H9 (cell line): ENCODE measurements around the gene GALNS. TPM values are rescaled to one million over a fixed set of nuclear protein-coding genes. Genes with fewer than 3 reads are reported as not detected.

Source experiments
- DNase-seq: peaks from one replicate; pipeline ENCODE4 v3.0.0-alpha.2; 2017
- H2AFZ ChIP-seq: one replicate; pipeline ENCODE4 v1.6.1; 2013; ENCODE audit warnings: mild to moderate bottlenecking, low read length, control low read depth, moderate library complexity
- H2AK5ac ChIP-seq: 2 replicates; pipeline ENCODE4 v1.6.1; 2013; ENCODE audit warnings: low read length, control low read depth, mixed read lengths; ENCODE audit not compliant: insufficient read length
- H2BK120ac ChIP-seq: one replicate; pipeline ENCODE4 v1.6.1; 2013; ENCODE audit warnings: low read depth, mild to moderate bottlenecking, low read length, control low read depth, inconsistent platforms; ENCODE audit not compliant: poor library complexity, severe bottlenecking
- H2BK12ac ChIP-seq: 2 replicates; pipeline ENCODE4 v1.6.1; 2013; ENCODE audit warnings: low read length, control low read depth, mixed read lengths, low read depth; ENCODE audit not compliant: insufficient read length
- H2BK15ac ChIP-seq: 2 replicates; pipeline ENCODE4 v1.6.1; 2013; ENCODE audit warnings: low read depth, low read length, control low read depth
- H2BK20ac ChIP-seq: one replicate; pipeline ENCODE4 v1.6.1; 2013; ENCODE audit warnings: low read depth, mild to moderate bottlenecking, low read length, control low read depth, inconsistent platforms; ENCODE audit not compliant: poor library complexity, severe bottlenecking
- H2BK5ac ChIP-seq: 2 replicates; pipeline ENCODE4 v1.6.1; 2013; ENCODE audit warnings: low read length, control low read depth, mixed read lengths; ENCODE audit not compliant: insufficient read length
- H3K14ac ChIP-seq: 2 replicates; pipeline ENCODE4 v1.6.1; 2013; ENCODE audit warnings: low read length, control low read depth; ENCODE audit not compliant: insufficient read depth
- H3K18ac ChIP-seq: 2 replicates; pipeline ENCODE4 v1.6.1; 2013; ENCODE audit warnings: low read depth, mild to moderate bottlenecking, mixed read lengths, low read length, control low read depth; ENCODE audit not compliant: insufficient read length
- H3K23ac ChIP-seq: 2 replicates; pipeline ENCODE4 v1.6.1; 2013; ENCODE audit warnings: low read length, control low read depth, mixed read lengths, low read depth; ENCODE audit not compliant: insufficient read length
- H3K23me2 ChIP-seq: 2 replicates; pipeline ENCODE4 v1.6.1; 2013; ENCODE audit warnings: low read depth, mild to moderate bottlenecking, mixed read lengths, low read length, control low read depth; ENCODE audit not compliant: insufficient read length, poor library complexity, severe bottlenecking
- H3K27ac ChIP-seq: 2 replicates; pipeline ENCODE4 v1.5.1; 2013; ENCODE audit warnings: low read length, control low read depth, mixed read lengths, low read depth; ENCODE audit not compliant: insufficient read length
- H3K27me3 ChIP-seq: 2 replicates; pipeline ENCODE4 v1.6.1; 2013; ENCODE audit warnings: low read length, control low read depth, inconsistent platforms; ENCODE audit not compliant: insufficient read depth
- H3K4ac ChIP-seq: 2 replicates; pipeline ENCODE4 v1.6.1; 2013; ENCODE audit warnings: low read depth, mild to moderate bottlenecking, control low read depth, inconsistent platforms, low read length, moderate library complexity
- H3K4me1 ChIP-seq: 2 replicates; pipeline ENCODE4 v1.6.1; 2013; ENCODE audit warnings: low read length, control low read depth, inconsistent platforms; ENCODE audit not compliant: insufficient read depth
- H3K4me2 ChIP-seq: 2 replicates; pipeline ENCODE4 v1.6.1; 2013; ENCODE audit warnings: low read length, control low read depth, mixed read lengths; ENCODE audit not compliant: insufficient read length, insufficient read depth
- H3K56ac ChIP-seq: 2 replicates; pipeline ENCODE4 v1.6.1; 2013; ENCODE audit warnings: low read depth, mild to moderate bottlenecking, mixed read lengths, low read length, control low read depth; ENCODE audit not compliant: insufficient read length
- H3K79me1 ChIP-seq: 2 replicates; pipeline ENCODE4 v1.6.1; 2013; ENCODE audit warnings: low read depth, mild to moderate bottlenecking, moderate library complexity, low read length, control low read depth, inconsistent platforms; ENCODE audit not compliant: insufficient read depth, poor library complexity, severe bottlenecking
- H3K79me2 ChIP-seq: 2 replicates; pipeline ENCODE4 v1.6.1; 2013; ENCODE audit warnings: low read length, control low read depth, inconsistent platforms; ENCODE audit not compliant: insufficient read depth
- H3K9ac ChIP-seq: 2 replicates; pipeline ENCODE4 v1.6.1; 2013; ENCODE audit warnings: low read length, control low read depth, mixed read lengths; ENCODE audit not compliant: insufficient read length; ENCODE audit errors: extremely low read depth
- H3K9me3 ChIP-seq: one replicate; pipeline ENCODE4 v1.6.1; 2013; ENCODE audit warnings: low read depth, low read length, inconsistent platforms; ENCODE audit not compliant: control insufficient read depth
- H3T11ph ChIP-seq: one replicate; pipeline ENCODE4 v1.6.1; 2013; ENCODE audit warnings: mild to moderate bottlenecking, low read length, control low read depth, inconsistent platforms
- H4K20me1 ChIP-seq: one replicate; pipeline ENCODE4 v1.6.1; 2013; ENCODE audit not compliant: control insufficient read depth, insufficient read length, insufficient read depth
- H4K5ac ChIP-seq: 2 replicates; pipeline ENCODE4 v1.6.1; 2013; ENCODE audit warnings: low read depth, mild to moderate bottlenecking, mixed read lengths, low read length, control low read depth; ENCODE audit not compliant: insufficient read length
- H4K8ac ChIP-seq: replicated peaks from 2 replicates; pipeline ENCODE4 v1.6.1; 2013; ENCODE audit warnings: low read length, control low read depth, mixed read lengths, low read depth; ENCODE audit not compliant: insufficient read length
- H4K91ac ChIP-seq: 2 replicates; pipeline ENCODE4 v1.6.1; 2013; ENCODE audit warnings: low read depth, mild to moderate bottlenecking, moderate library complexity, mixed read lengths, low read length, control low read depth; ENCODE audit not compliant: insufficient read length
- H3K27ac Mint-ChIP-seq, 3 experiments: 2 replicates in 2 of 3; 3 replicates in 1 of 3; pipeline ENCODE4 v1.8.0; 2020 to 2021; ENCODE audit warnings: mixed read lengths in 3 of 3, mild to moderate bottlenecking in 1 of 3, moderate library complexity in 1 of 3
- H3K27me3 Mint-ChIP-seq: 2 replicates; pipeline ENCODE4 v1.8.0; 2021; ENCODE audit warnings: low read depth, mild to moderate bottlenecking, moderate library complexity, mixed read lengths
- H3K36me3 Mint-ChIP-seq, 3 experiments: 2 replicates in 2 of 3; 3 replicates in 1 of 3; pipeline ENCODE4 v1.8.0; 2020 to 2021; ENCODE audit warnings: low read depth in 3 of 3, mixed read lengths in 3 of 3; ENCODE audit not compliant: insufficient read depth in 1 of 3
- H3K4me1 Mint-ChIP-seq, 2 experiments: 2 replicates each; pipeline ENCODE4 v1.8.0; 2020; ENCODE audit warnings: mixed read lengths in 2 of 2
- H3K4me3 Mint-ChIP-seq, 2 experiments: 2 replicates in 1 of 2; 3 replicates in 1 of 2; pipeline ENCODE4 v1.8.0; 2020 to 2021; ENCODE audit warnings: mild to moderate bottlenecking in 2 of 2, mixed read lengths in 2 of 2, moderate library complexity in 1 of 2
- H3K9me3 Mint-ChIP-seq, 2 experiments: 2 replicates in 1 of 2; 3 replicates in 1 of 2; pipeline ENCODE4 v1.8.0; 2020; ENCODE audit warnings: mild to moderate bottlenecking in 2 of 2, mixed read lengths in 2 of 2, moderate library complexity in 1 of 2
- WGBS: extraction: QIAGEN DNeasy Blood & Tissue Kit; methylation state at CpG from one replicate; pipeline ENCODE4 v1.1.7; 2013; ENCODE audit warnings: missing lambda C conversion rate, low lambda C conversion rate, mixed read lengths; ENCODE audit not compliant: insufficient read length; ENCODE audit errors: extremely low coverage; 5-methylcytosine and 5-hydroxymethylcytosine counted together
- total RNA-seq: library from RNA; stranded (reverse); gene quantifications from 2 replicates; pipeline ENCODE4 v1.2.1, GENCODE V29; 2021
- TF ChIP-seq, protein P1 (sequence below): fragments of 200-600 bp; sonication (generic); conservative IDR thresholded peaks from 3 replicates; pipeline ENCODE4 v1.8.0; 2021; ENCODE audit warnings: antibody characterized with exemption, mild to moderate bottlenecking

GALNS gene
- total RNA-seq, 1 experiment from 2014 or later = 20.3 TPM

DNA sequence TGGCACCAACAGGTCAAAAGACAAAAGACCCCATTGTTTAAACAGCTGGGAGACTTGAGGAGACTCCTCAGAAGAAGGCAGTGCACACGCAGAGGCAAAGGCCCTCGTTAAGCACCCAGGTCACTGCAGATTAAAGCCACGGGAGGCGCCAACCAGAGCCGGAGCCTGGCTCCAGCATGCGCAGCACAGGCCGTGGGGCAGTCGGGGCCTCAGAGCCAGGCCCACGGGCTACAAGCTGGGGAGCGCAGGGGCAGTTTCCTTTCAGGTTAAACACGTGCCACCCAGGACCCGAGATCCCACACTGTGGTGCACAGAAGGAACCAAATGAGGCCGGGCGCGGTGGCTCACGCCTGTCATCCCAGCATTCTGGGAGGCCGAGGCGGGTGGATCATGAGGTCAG, 80.9 kb downstream of the GALNS start:
- Histone ChIP-seq H3T11ph (no peak overlapping the region), H3K4me1 (no peaks in the 10 kb centered on the region), H3K56ac (no peak overlapping the region), H2BK15ac (no peak overlapping the region), H2AFZ (no peak overlapping the region), H3K79me2 (peaks cover 4% of the 10 kb centered on the region; the same call in 1 of the 2 replicates), H3K14ac (no peak overlapping the region), H4K91ac (no peak overlapping the region), H3K23ac (no peak overlapping the region), H4K20me1 (no peaks in the 10 kb centered on the region), H3K4ac (no peak overlapping the region), H2BK120ac (no peak overlapping the region), H4K8ac (no peak overlapping the region), H3K4me2 (no peak overlapping the region), H3K79me1 (no peaks in the 10 kb centered on the region), H3K27ac (no peak overlapping the region), H3K18ac (no peak overlapping the region), H3K27me3 (no peaks in the 10 kb centered on the region), H2BK5ac (no peak overlapping the region), H3K9ac (no peak overlapping the region), H3K9me3 (no peaks in the 10 kb centered on the region), H2BK20ac (no peak overlapping the region), H4K5ac (no peak overlapping the region), H2AK5ac (no peak overlapping the region), H3K23me2 (no peaks in the 10 kb centered on the region), H2BK12ac (no peak overlapping the region)
- H3K4me3 Mint-ChIP-seq = no peak overlapping the region
- no peaks in the 10 kb centered on the region for H3K27me3 Mint-ChIP-seq
- H3K36me3 Mint-ChIP-seq = no peaks in the 10 kb centered on the region
- H3K27ac Mint-ChIP-seq = no peak overlapping the region; a peak in 1 of 7 replicates
- H3K4me1 Mint-ChIP-seq = peaks cover 25 to 46% of the 10 kb centered on the region in 2 experiments
- H3K9me3 Mint-ChIP-seq = no peaks in the 10 kb centered on the region
- DNase-seq = no peak
- WGBS = no CpG with 5 or more reads among the region's 18 CpGs
- TF ChIP-seq, protein P1, sequence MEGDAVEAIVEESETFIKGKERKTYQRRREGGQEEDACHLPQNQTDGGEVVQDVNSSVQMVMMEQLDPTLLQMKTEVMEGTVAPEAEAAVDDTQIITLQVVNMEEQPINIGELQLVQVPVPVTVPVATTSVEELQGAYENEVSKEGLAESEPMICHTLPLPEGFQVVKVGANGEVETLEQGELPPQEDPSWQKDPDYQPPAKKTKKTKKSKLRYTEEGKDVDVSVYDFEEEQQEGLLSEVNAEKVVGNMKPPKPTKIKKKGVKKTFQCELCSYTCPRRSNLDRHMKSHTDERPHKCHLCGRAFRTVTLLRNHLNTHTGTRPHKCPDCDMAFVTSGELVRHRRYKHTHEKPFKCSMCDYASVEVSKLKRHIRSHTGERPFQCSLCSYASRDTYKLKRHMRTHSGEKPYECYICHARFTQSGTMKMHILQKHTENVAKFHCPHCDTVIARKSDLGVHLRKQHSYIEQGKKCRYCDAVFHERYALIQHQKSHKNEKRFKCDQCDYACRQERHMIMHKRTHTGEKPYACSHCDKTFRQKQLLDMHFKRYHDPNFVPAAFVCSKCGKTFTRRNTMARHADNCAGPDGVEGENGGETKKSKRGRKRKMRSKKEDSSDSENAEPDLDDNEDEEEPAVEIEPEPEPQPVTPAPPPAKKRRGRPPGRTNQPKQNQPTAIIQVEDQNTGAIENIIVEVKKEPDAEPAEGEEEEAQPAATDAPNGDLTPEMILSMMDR = no peak
